Measurements from ENCODE around the gene WSCD1. TPM values are rescaled to one million over a fixed set of nuclear protein-coding genes. Genes with fewer than 3 reads are reported as not detected.

The WSCD1 gene
- total and polyA plus RNA-seq, 2 experiments from 2014 or later, result 3.1 to 16.7 TPM

- no peak for TF ChIP-seq CTCF (IDR thresholded peaks at IDR 0.05; ENCODE audit: low read depth, low read length)
- Histone ChIP-seq H3K27me3 (no peaks in the 10 kb centered on the region), H3K27ac (no peak overlapping the region), H3K4me1 (ENCODE audit: low read depth) (no peaks in the 10 kb centered on the region), H3K36me3 (no peaks in the 10 kb centered on the region), H3K4me3 (no peak overlapping the region), H3K9me3 (ENCODE audit: low read depth) (no peaks in the 10 kb centered on the region)
- DNase-seq (ENCODE audit: low read depth in 1 of 2, low spot score in 1 of 2), result no peak
These were observed 40.4 kb downstream of the WSCD1 start for GRCh38 chr17:6110592-6110991.

GRCh38 chr17:6120351-6120750 lies 50.2 kb downstream of the WSCD1 start:
- Histone ChIP-seq H3K27me3 (no peaks in the 10 kb centered on the region), H3K4me1 (ENCODE audit: low read depth) (no peaks in the 10 kb centered on the region), H3K27ac (no peak overlapping the region), H3K36me3 (no peaks in the 10 kb centered on the region), H3K9me3 (ENCODE audit: low read depth) (no peaks in the 10 kb centered on the region), H3K4me3 (no peak overlapping the region)
- DNase-seq (ENCODE audit: low read depth in 1 of 2, low spot score in 1 of 2), result no peak
- no peak for TF ChIP-seq CTCF (IDR thresholded peaks at IDR 0.05; ENCODE audit: low read depth, low read length)

GRCh38 chr17:6124856-6125255 lies 54.7 kb downstream of the WSCD1 start:
- Histone ChIP-seq H3K36me3 (no peaks in the 10 kb centered on the region), H3K4me1 (ENCODE audit: low read depth) (no peaks in the 10 kb centered on the region), H3K9me3 (ENCODE audit: low read depth) (no peaks in the 10 kb centered on the region), H3K27ac (no peak overlapping the region), H3K4me3 (no peak overlapping the region), H3K27me3 (no peaks in the 10 kb centered on the region)
- no peak for TF ChIP-seq CTCF (IDR thresholded peaks at IDR 0.05; ENCODE audit: low read depth, low read length)
- no peak for DNase-seq (ENCODE audit: low read depth in 1 of 2, low spot score in 1 of 2)

- Histone ChIP-seq H3K4me1 (ENCODE audit: low read depth) (peaks cover 6% of the 10 kb centered on the region), H3K27ac (no peak overlapping the region), H3K36me3 (no peaks in the 10 kb centered on the region), H3K27me3 (no peaks in the 10 kb centered on the region), H3K4me3 (no peak overlapping the region), H3K9me3 (ENCODE audit: low read depth) (no peaks in the 10 kb centered on the region)
- DNase-seq (ENCODE audit: low read depth in 1 of 2, low spot score in 1 of 2), result no peak
- no peak for TF ChIP-seq CTCF (IDR thresholded peaks at IDR 0.05; ENCODE audit: low read depth, low read length)
These were observed 56.6 kb downstream of the WSCD1 start for GRCh38 chr17:6126768-6127167.

- Histone ChIP-seq H3K4me3 (no peak overlapping the region), H3K27me3 (no peaks in the 10 kb centered on the region), H3K9me3 (ENCODE audit: low read depth) (no peaks in the 10 kb centered on the region), H3K4me1 (ENCODE audit: low read depth) (peaks cover 11% of the 10 kb centered on the region), H3K36me3 (no peaks in the 10 kb centered on the region), H3K27ac (no peak overlapping the region)
- DNase-seq (ENCODE audit: low read depth in 1 of 2, low spot score in 1 of 2), result no peak
- no peak for TF ChIP-seq CTCF (IDR thresholded peaks at IDR 0.05; ENCODE audit: low read depth, low read length)
These were observed 64.5 kb downstream of the WSCD1 start for GRCh38 chr17:6134721-6135120.

- Histone ChIP-seq H3K4me3 (no peak overlapping the region), H3K9me3 (ENCODE audit: low read depth) (no peaks in the 10 kb centered on the region), H3K27me3 (peaks cover 2% of the 10 kb centered on the region), H3K36me3 (no peaks in the 10 kb centered on the region), H3K4me1 (ENCODE audit: low read depth) (peaks cover 11% of the 10 kb centered on the region), H3K27ac (no peak overlapping the region)
- DNase-seq (ENCODE audit: low read depth in 1 of 2, low spot score in 1 of 2), result no peak
- TF ChIP-seq CTCF (IDR thresholded peaks at IDR 0.05; ENCODE audit: low read depth, low read length), result no peak
These were observed 65.1 kb downstream of the WSCD1 start for GRCh38 chr17:6135236-6135635.

All from cardiac muscle cell (in vitro differentiated cells and primary cell).